ENCODE results near the gene ZNF217.
"Not testable (repeated sequence)": the region's sequence is repeated elsewhere in the genome, so short reads cannot be mapped to it uniquely, and the experiment has no call there.

ZNF217 gene

DNA sequence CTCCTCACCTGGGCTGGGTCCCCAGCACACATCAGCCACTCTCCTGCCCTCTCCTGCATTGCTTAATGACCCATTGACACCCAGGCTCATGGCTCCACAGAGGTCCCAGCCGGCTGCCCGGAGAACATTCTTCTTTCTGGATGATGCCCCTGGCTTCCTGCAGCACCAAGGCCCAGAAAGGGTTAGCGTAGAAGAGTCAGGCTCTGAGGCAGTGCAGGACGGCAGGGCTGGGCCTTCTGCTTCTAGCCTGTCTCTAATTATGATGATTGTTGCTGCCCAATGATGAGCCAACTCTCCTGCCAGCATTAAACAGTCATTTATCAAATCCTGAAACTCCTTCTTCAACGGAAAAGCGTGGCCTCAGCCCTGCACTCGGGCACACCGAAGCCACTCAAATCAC is 66.4 kb downstream of the ZNF217 start:
- H3K27ac ChIP-seq (ENCODE audit: low read length): no peak overlapping the region
- no peaks in the 10 kb centered on the region for H3K9me3 ChIP-seq (ENCODE audit: control insufficient read depth, low read depth, low read length)
- H3K27me3 ChIP-seq (ENCODE audit: control insufficient read depth, insufficient read depth, low read length): no peaks in the 10 kb centered on the region
- H3K9ac ChIP-seq (ENCODE audit: low read length): no peak overlapping the region
- no peak overlapping the region for H3K4me3 ChIP-seq (ENCODE audit: low read length)
- H3K36me3 ChIP-seq (ENCODE audit: control insufficient read depth, low read depth, low read length): no peaks in the 10 kb centered on the region
- H3K4me1 ChIP-seq (ENCODE audit: control insufficient read depth, low read depth, low read length): no peaks in the 10 kb centered on the region

DNA sequence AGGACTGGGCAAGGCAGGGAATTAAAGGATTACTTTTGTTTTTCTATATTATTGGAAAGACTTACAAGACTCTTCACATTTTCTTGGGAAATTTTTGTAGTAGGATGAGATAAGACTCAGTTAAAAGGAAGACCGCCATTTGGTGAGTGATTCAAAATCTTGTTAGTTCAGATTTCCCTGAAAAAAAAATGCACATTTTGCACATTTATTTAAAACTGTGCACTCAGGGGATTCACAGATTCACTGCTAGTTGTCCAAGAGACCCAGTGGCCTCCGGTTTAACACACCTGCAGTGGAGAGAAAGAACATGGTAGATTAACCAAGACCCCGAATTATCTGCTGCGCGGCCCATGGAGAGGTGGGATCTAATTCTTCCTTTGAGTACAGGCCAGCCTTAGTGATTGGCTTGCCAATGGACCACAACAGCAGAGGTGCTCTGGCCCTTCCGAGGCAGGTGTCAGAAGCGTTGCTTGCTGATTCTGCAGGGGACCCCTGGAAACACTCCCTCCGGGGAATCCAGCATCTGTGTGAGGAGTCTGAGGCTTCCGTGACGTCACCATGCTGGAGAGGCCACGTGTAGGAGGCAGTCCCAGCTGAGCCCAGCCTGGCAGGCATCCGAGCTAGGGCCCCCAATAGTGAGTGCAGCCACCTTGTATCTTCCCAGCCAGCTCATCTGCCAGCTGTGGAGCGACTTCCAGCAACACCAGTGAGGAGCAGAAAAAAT is 68.9 kb downstream of the ZNF217 start:
- Histone ChIP-seq H3K4me1 (ENCODE audit: control insufficient read depth, low read depth, low read length) (no peaks in the 10 kb centered on the region), H3K9me3 (ENCODE audit: control insufficient read depth, low read depth, low read length) (no peaks in the 10 kb centered on the region), H3K27me3 (ENCODE audit: control insufficient read depth, insufficient read depth, low read length) (no peaks in the 10 kb centered on the region), H3K27ac (ENCODE audit: low read length) (no peak overlapping the region), H3K9ac (ENCODE audit: low read length) (no peak overlapping the region), H3K36me3 (ENCODE audit: control insufficient read depth, low read depth, low read length) (no peaks in the 10 kb centered on the region), H3K4me3 (ENCODE audit: low read length) (no peak overlapping the region)

DNA sequence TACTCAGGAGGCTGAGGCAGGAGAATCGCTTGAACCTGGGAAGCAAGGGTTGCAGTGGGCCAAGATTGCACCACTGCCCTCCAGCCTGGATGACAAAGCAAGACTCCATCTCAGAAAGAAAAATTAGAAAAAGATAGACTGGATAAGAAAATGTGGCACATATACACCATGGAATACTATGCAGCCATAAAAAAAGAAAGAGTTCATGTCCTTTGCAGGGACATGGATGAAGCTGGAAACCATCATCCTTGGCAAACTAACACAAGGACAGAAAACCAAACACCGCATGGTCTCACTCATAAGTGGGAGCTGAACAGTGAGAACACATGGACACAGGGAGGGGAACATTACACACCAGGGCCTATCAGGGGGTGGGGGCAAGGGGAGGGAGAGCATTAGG is 70.0 kb downstream of the ZNF217 start:
- not testable (repeated sequence) for H3K4me3 ChIP-seq (ENCODE audit: low read length); H3K27ac ChIP-seq (ENCODE audit: low read length); H3K9ac ChIP-seq (ENCODE audit: low read length); H3K9me3 ChIP-seq (ENCODE audit: control insufficient read depth, low read depth, low read length); H3K27me3 ChIP-seq (ENCODE audit: control insufficient read depth, insufficient read depth, low read length); H3K36me3 ChIP-seq (ENCODE audit: control insufficient read depth, low read depth, low read length); H3K4me1 ChIP-seq (ENCODE audit: control insufficient read depth, low read depth, low read length)

DNA sequence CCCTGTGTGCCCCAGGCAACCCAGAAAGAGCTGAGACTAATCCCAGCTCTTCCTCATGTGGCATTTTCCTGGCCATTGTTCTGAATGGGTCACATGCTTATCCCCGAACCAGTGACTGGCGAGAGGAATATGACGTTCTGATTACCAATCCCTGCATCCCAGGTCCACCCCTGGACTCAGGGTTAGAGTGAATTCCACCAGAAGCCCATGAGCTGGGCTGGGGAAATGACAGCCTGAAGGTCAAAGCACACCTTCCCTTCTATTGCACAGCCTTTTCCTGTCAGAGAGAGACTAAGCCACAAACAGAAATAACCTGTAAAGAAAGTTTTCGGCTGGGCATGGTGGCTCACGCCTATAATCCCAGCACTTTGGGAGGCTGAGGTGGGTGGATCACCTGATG is 70.9 kb downstream of the ZNF217 start:
- Histone ChIP-seq H3K9me3 (ENCODE audit: control insufficient read depth, low read depth, low read length) (no peaks in the 10 kb centered on the region), H3K9ac (ENCODE audit: low read length) (no peak overlapping the region), H3K4me1 (ENCODE audit: control insufficient read depth, low read depth, low read length) (no peaks in the 10 kb centered on the region), H3K36me3 (ENCODE audit: control insufficient read depth, low read depth, low read length) (no peaks in the 10 kb centered on the region), H3K4me3 (ENCODE audit: low read length) (no peak overlapping the region), H3K27me3 (ENCODE audit: control insufficient read depth, insufficient read depth, low read length) (no peaks in the 10 kb centered on the region), H3K27ac (ENCODE audit: low read length) (no peak overlapping the region)

DNA sequence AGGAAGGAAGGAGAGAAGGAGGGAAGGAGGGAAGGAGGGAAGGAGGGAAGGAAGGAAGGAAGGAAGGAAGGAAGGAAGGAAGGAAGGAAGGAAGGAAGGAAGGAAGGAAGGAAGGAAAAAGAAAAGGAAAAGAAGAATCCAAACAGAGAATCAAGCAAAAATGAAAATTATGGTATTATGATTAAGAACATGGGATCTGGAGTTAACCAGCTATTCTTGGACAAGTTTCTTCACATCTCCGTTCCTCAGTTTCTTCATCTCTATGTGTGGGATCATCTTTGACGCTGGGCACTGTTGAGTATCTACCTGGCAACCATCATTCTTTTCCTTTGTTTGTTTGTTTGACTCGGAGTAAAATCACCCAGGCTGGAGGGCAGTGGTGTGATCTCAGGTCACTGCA is 71.6 kb downstream of the ZNF217 start:
- no peaks in the 10 kb centered on the region for H3K27me3 ChIP-seq (ENCODE audit: control insufficient read depth, insufficient read depth, low read length)
- H3K27ac ChIP-seq (ENCODE audit: low read length): no peak overlapping the region
- no peak overlapping the region for H3K4me3 ChIP-seq (ENCODE audit: low read length)

DNA sequence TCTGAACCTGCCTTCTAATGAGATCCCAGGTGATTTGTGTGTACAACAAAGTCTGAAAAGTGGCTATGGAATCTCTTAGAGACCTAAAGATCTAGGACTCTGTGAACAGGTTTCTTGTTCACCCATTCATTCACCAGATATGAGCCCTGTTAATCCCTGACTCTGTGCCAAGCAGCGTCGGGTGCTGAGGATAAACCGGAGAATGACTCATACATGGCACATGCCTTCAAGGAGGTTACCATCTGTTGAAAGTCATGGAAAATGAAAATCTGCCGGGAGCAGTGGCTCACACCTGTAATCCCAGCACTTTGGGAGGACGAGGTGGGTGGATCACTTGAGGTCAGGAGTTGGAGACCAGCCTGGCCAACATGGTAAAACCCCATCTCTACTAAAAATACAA is 72.2 kb downstream of the ZNF217 start:
- H3K27me3 ChIP-seq (ENCODE audit: control insufficient read depth, insufficient read depth, low read length); H3K27ac ChIP-seq (ENCODE audit: low read length); H3K36me3 ChIP-seq (ENCODE audit: control insufficient read depth, low read depth, low read length); H3K4me3 ChIP-seq (ENCODE audit: low read length); H3K9ac ChIP-seq (ENCODE audit: low read length); H3K4me1 ChIP-seq (ENCODE audit: control insufficient read depth, low read depth, low read length); H3K9me3 ChIP-seq (ENCODE audit: control insufficient read depth, low read depth, low read length): not testable (repeated sequence)

More for the DNA sequence above, 71.6 kb downstream of the ZNF217 start:
- no peak overlapping the region for H3K9ac ChIP-seq (ENCODE audit: low read length)
- H3K4me1 ChIP-seq (ENCODE audit: control insufficient read depth, low read depth, low read length): no peaks in the 10 kb centered on the region
- H3K36me3 ChIP-seq (ENCODE audit: control insufficient read depth, low read depth, low read length): no peaks in the 10 kb centered on the region
- H3K9me3 ChIP-seq (ENCODE audit: control insufficient read depth, low read depth, low read length): no peaks in the 10 kb centered on the region

DNA sequence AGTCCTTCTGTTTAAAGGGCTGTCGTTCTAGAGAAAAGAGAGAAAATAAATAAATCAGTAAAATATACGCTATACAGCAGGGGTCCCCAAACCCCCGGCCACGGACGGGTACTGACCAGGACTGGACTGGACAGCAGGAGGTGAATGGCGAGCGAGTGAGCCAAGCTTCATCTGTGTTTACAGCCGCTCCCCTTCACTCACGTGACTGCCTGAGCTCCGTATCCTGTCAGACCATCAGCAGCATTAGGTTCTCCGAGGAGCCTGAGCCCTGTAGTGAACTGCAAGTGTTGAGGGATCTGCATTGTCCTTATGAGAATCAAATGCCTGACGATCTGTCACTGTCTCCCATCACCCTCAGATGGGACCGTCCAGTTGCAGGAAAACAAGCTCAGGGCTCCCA is 76.5 kb downstream of the ZNF217 start:
- no peaks in the 10 kb centered on the region for H3K9me3 ChIP-seq (ENCODE audit: control insufficient read depth, low read depth, low read length)
- no peaks in the 10 kb centered on the region for H3K27me3 ChIP-seq (ENCODE audit: control insufficient read depth, insufficient read depth, low read length)
- no peaks in the 10 kb centered on the region for H3K36me3 ChIP-seq (ENCODE audit: control insufficient read depth, low read depth, low read length)
- no peak overlapping the region for H3K27ac ChIP-seq (ENCODE audit: low read length)
- no peak overlapping the region for H3K4me3 ChIP-seq (ENCODE audit: low read length)
- H3K9ac ChIP-seq (ENCODE audit: low read length): no peak overlapping the region
- no peaks in the 10 kb centered on the region for H3K4me1 ChIP-seq (ENCODE audit: control insufficient read depth, low read depth, low read length)
